ENCODE data around the gene VPS18.

Gene VPS18

GRCh38 chr15:40921949-40922607 is 27.8 kb downstream of the VPS18 start:
- DNase-seq (ENCODE audit: low read depth in 2 of 2) = no peak

GRCh38 chr15:40922608-40923005 is 28.4 kb downstream of the VPS18 start:
- DNase-seq (ENCODE audit: low read depth in 2 of 2) = no peak

- no peak for DNase-seq (ENCODE audit: low read depth in 2 of 2)
Observed at GRCh38 chr15:40923551-40923950, 29.3 kb downstream of the VPS18 start.

- DNase-seq (ENCODE audit: low read depth in 2 of 2) = no peak
Observed at GRCh38 chr15:40925495-40925862, 31.2 kb downstream of the VPS18 start.

GRCh38 chr15:40925863-40926658 is 31.8 kb downstream of the VPS18 start:
- DNase-seq (ENCODE audit: low read depth in 2 of 2) = no peak

GRCh38 chr15:40926659-40927494 is 32.6 kb downstream of the VPS18 start:
- no peak for DNase-seq (ENCODE audit: low read depth in 2 of 2)

- DNase-seq (ENCODE audit: low read depth in 2 of 2) = no peak
Observed at GRCh38 chr15:40927495-40927872, 33.2 kb downstream of the VPS18 start.

- DNase-seq (ENCODE audit: low read depth in 2 of 2) = no peak
Observed at GRCh38 chr15:40927873-40928806, 33.9 kb downstream of the VPS18 start.

- no peak for DNase-seq (ENCODE audit: low read depth in 2 of 2)
Observed at GRCh38 chr15:40928821-40929659, 34.8 kb downstream of the VPS18 start, which contains the start of gene DLL4. Gene DLL4, plus strand, starts transcription at chr15:40929340. Its CDS starts 329 bp downstream, at chr15:40929669.

GRCh38 chr15:40929660-40930429 is 35.6 kb downstream of the VPS18 start:
- no peak for DNase-seq (ENCODE audit: low read depth in 2 of 2)

- DNase-seq (ENCODE audit: low read depth in 2 of 2) = peak; percentile 41 to 61
Observed at GRCh38 chr15:40930430-40931299, 36.4 kb downstream of the VPS18 start.

GRCh38 chr15:40931300-40932142 is 37.3 kb downstream of the VPS18 start:
- DNase-seq (ENCODE audit: low read depth in 2 of 2) = no peak

- no peak for DNase-seq (ENCODE audit: low read depth in 2 of 2)
Observed at GRCh38 chr15:40932156-40932555, 37.9 kb downstream of the VPS18 start.

- DNase-seq (ENCODE audit: low read depth in 2 of 2) = no peak
Observed at GRCh38 chr15:40932649-40933516, 38.6 kb downstream of the VPS18 start.

GRCh38 chr15:40933517-40933902 is 39.3 kb downstream of the VPS18 start:
- no peak for DNase-seq (ENCODE audit: low read depth in 2 of 2)

- DNase-seq (ENCODE audit: low read depth in 2 of 2) = no peak
Observed at GRCh38 chr15:40934457-40934856, 40.2 kb downstream of the VPS18 start.

- no peak for DNase-seq (ENCODE audit: low read depth in 2 of 2)
Observed at GRCh38 chr15:40936234-40936708, 42.0 kb downstream of the VPS18 start.
